HG03025 (cell line): ENCODE measurements around the gene CBLIF.
"Not testable (repeated sequence)": the region's sequence is repeated elsewhere in the genome, so short reads cannot be mapped to it uniquely, and the experiment has no call there.

ENCODE experiments used
- ATAC-seq: cut with Tn5 transposase; IDR thresholded peaks from one replicate; pipeline ENCODE4 v1.9.1; 2021; ENCODE audit warnings: mild to moderate bottlenecking, moderate library complexity; ENCODE audit not compliant: unreplicated experiment, low FRiP score

Gene CBLIF

DNA sequence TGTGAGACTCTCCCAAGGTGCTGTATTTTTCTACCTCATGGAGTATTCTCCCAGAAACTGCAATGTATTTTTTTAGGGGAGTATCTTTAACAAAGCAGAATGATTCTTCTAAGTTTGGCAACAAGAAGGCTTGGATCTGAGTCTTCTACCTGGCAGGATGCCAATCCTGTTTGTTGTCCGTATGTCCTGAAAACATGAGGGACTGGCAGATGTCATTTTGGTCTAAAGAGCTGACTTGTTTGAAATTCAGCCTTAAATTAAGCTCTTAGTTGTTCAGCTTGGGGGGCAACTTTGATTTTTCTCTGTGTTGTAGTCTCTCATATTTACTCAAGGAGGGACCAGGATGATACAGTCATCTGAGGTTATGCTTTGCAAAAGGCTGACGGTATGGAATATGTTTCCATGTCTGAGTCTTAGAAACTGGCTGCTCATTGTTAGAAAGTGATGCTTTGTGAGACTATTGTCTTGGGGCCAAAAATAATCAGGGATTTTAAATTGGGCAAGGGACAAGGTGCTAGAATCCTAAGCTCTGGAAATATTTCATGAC lies 44.1 kb downstream of the CBLIF start:
- ATAC-seq = no peak

- no peak for ATAC-seq
Measured at GRCh38 chr11:59800390-59801025, 44.8 kb downstream of the CBLIF start.

DNA sequence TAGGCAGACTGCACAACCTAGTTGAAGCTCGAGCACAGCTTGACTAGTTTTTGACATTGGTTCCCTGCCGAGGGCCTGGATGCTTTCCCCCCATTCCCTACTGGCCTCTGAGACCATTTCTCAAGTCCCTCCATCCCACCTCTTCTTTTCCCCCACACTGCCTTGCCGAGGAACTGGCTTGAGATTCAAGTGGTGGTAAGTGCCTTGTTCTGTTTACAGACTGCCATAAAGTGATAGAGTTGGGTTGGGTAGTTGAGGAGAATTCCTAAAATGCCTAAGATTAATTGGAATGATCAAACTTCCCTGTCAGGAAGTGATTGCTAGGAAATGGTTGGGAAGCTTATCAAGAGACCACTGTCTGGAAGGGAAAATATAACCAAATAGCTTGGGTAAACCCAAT lies 50.9 kb downstream of the CBLIF start:
- ATAC-seq = no peak

DNA sequence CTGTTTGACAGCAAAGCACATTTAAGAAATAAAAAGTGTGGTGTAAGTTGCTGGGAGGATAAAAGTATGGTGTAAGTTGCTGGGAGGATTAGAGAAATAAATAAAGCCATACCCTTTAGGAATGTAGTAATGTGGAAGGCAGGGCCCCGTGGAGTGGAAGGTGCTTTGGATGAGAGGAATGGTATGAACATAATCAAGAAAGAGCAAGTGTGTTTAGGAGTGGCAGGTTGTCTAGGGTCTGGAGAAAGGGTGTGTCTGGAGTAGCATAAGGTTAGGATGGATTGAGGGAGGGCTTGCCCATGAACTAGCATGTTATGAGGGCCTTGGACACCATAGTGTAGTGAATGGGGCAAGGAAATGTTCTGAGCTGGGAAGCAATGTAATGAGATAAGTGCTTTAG lies 52.8 kb downstream of the CBLIF start:
- no peak for ATAC-seq

GRCh38 chr11:59791639-59792038 lies 53.7 kb downstream of the CBLIF start:
- ATAC-seq = no peak

- ATAC-seq = no peak
Measured at GRCh38 chr11:59787816-59788215, 57.5 kb downstream of the CBLIF start.

DNA sequence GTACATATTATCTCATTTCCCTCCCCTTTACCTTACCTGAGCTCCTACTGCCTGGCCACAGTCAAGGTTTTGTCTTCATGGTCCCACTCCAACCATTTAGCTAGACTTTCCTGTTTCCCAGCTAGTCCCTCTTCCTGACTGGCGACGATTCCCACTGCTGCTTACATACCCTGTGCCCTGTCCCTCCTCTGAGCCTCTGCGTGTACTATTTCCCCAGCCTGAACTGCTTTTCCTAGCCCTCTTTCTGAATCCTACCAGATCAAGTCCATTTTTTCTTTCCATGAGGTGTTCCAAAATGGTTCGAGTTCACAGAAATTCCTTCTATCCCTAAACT lies 58.1 kb downstream of the CBLIF start:
- ATAC-seq = no peak

GRCh38 chr11:59785818-59786217 lies 59.5 kb downstream of the CBLIF start:
- no peak for ATAC-seq

- ATAC-seq = not testable (repeated sequence)
Measured at GRCh38 chr11:59784441-59784840, 60.9 kb downstream of the CBLIF start.

- no peak for ATAC-seq
Measured at GRCh38 chr11:59783632-59784090, 61.6 kb downstream of the CBLIF start.

GRCh38 chr11:59782080-59782479 lies 63.2 kb downstream of the CBLIF start:
- ATAC-seq = no peak

DNA sequence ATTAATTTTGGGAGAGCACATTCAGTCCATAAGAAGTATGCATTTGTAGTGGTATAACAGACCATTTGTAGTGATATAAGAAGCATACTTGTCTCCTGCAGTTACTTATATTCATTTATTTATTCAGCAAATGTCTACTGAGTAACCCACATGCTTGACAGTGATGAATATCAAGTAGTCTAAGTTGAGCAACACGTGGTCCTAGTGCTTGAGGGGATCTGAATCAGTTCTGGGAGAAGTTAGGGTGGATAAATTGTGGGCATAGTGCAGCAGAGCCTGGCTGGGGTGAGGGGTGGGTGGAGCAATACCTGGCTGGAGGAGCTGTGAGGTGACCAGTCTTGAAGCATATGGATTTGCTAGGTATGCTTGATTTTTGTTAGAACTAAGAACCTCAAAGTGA lies 65.8 kb downstream of the CBLIF start:
- no peak for ATAC-seq
